ENCODE results near the gene RANBP9.

- TF ChIP-seq CTCF (IDR thresholded peaks at IDR 0.05) = no peak
- no peak for TF ChIP-seq ZFX (IDR thresholded peaks at IDR 0.05; ENCODE audit: borderline replicate concordance)
Measured at GRCh38 chr6:13742961-13743735, 31.5 kb upstream of the RANBP9 start.

Data from 22Rv1 (cell line).